KG1 (cell line): Measurements from ENCODE around the gene FN3K.

Experiments
- DNase-seq: peaks from one replicate; lab custom pipeline; 2025; lab: John Stamatoyannopoulos, UW

FN3K gene

DNA sequence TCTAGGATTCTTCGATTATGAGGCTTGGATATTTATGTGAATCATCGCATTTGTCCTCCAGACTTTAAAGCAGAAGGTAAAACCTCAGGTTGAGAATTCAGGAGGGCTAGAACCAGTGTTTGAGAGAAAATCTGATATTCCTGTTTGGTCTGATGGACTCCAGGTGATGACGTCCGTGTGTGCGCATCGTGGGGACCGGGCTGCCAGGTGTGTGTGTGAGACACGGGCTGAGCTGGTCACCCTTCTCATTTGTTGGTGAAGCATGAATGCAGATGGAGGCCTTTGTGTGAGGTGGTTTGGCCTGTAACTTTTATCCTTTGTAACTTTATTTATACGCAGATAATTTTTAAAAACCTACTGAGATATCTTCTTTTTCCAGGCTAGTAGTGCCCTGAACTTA, 61.6 kb downstream of the FN3K start:
- DNase-seq: no peak

DNA sequence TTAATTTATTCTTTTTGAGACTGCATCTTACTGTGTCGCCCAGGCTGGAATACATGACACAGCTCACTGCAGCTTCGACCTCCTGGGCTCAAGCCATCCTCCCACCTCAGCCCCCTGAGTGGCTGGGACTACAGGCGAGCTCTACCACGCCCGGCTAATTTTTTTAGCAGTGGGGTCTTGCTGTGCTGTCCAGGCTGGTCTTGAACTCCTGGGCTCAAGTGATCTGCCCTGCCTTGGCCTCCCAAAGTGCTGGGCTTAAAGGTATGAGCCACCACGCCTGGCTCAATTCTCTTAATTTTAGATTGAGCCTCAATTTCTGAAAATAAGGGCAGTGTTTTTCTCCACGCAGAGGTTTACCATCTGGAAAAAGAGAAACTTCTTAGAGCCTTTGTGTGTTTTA, 63.3 kb downstream of the FN3K start:
- DNase-seq: no peak

DNA sequence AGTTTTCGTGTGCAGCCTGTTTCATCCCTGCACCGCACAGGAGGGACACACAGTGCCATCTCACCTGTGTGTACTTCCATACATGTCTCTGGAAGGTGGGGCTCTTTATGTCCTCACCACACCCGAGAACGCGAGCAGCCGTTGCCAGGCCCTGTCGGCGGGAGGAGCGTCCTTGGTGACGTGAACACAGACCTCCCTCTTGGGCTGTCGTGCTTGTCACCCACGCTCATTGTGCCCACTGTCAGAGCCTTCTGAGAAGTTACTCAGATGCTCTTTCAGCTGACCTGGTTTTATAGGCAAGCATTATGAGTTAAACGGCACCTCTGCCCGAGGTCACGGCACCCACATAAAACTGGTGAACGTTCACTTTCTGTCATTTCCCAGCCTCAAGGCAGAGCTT, 64.2 kb downstream of the FN3K start:
- DNase-seq: no peak
